IMR-90 (cell line): ENCODE measurements around the gene PIAS4. TPM values are rescaled to one million over a fixed set of nuclear protein-coding genes. Genes with fewer than 3 reads are reported as not detected.
A peak's percentile ranks its signal among the peaks of the same experiment; 100 is the strongest.

Experiments used
- microRNA-seq, 2 experiments: library from miRNA; stranded (forward) in 1 of 2; unstranded in 1 of 2; fragments of 10-50 nt in 1 of 2; fragments of <30 nt in 1 of 2; gene quantifications in 1 of 2; microRNA quantifications in 1 of 2; one replicate each; pipeline versions ENCODE3 to v1.1.0; 2013 to 2020; ENCODE audit not compliant: insufficient read depth in 1 of 2, insufficient read length in 1 of 2, unreplicated experiment in 1 of 2
- polyA plus RNA-seq, 3 experiments: library from polyadenylated mRNA; depleted of rRNA; stranded (reverse); fragments of >200 nt; gene quantifications; 2 replicates each; pipeline ENCODE4 v1.2.3, GENCODE V29; 2012; ENCODE audit warnings: low replicate concordance in 1 of 3
- small RNA-seq, 5 experiments: library from RNA; depleted of rRNA; stranded (forward); fragments of <200 nt; gene quantifications; one replicate each; pipeline ENCODE3, GENCODE V24; 2012
- total RNA-seq: library from RNA; depleted of rRNA; stranded (reverse); fragments of >200 nt; gene quantifications from 2 replicates; pipeline ENCODE4 v1.2.3, GENCODE V29; 2012; rRNA removed

The PIAS4 gene
- total and polyA plus RNA-seq, 2 of the 4 experiments (the other 2 are of a cell fraction), result 12.1 to 13.6 TPM

Small RNAs within 50 kb of the gene (microRNA-seq; reads per million reads assigned to microRNA genes)
- gene MIR637 (ENCODE audit: unreplicated experiment) (not detected), gene SNORD37 (ENCODE audit: insufficient read depth, insufficient read length) (14.5 reads per million, percentile 38 among the genes with 10 or more reads in this experiment)

Small RNAs within 50 kb of the gene (small RNA-seq; reads per million reads assigned to genes)
- gene SNORD37, result 11.0 to 53.0 (median 34.8) reads per million in 5 experiments

Other genes with a start within 250 kb of the PIAS4 start
- 8.6 and 9.5 TPM in 2 replicates for gene APBA3, start 246.0 kb upstream of the PIAS4 start, total RNA-seq
- gene APBA3, start 246.0 kb upstream of the PIAS4 start, polyA plus RNA-seq (2012; rRNA removed), result 18.4 and 21.0 TPM in 2 replicates
- 55.9 and 68.6 TPM in 2 replicates for gene MRPL54, start 245.1 kb upstream of the PIAS4 start, total RNA-seq
- gene MRPL54, start 245.1 kb upstream of the PIAS4 start, polyA plus RNA-seq (2012; rRNA removed), result 75.7 and 96.5 TPM in 2 replicates
- gene RAX2, start 235.5 kb upstream of the PIAS4 start, total RNA-seq, result not detected in 2 replicates
- gene RAX2, start 235.5 kb upstream of the PIAS4 start, polyA plus RNA-seq (2012; rRNA removed), result not detected in 2 replicates
- not detected in 2 replicates for gene MATK, start 221.4 kb upstream of the PIAS4 start, total RNA-seq
- gene MATK, start 221.4 kb upstream of the PIAS4 start, polyA plus RNA-seq (2012; rRNA removed), result not detected in 2 replicates
- 0.28 TPM in 1 of 2 replicates, not detected in the other for gene ZFR2, start 138.7 kb upstream of the PIAS4 start, total RNA-seq
- 0.10 and 0.19 TPM in 2 replicates for gene ZFR2, start 138.7 kb upstream of the PIAS4 start, polyA plus RNA-seq (2012; rRNA removed)
- gene ATCAY, start 127.1 kb upstream of the PIAS4 start, total RNA-seq, result 0.28 and 0.36 TPM in 2 replicates
- 0.19 and 0.31 TPM in 2 replicates for gene ATCAY, start 127.1 kb upstream of the PIAS4 start, polyA plus RNA-seq (2012; rRNA removed)
- not detected in 2 replicates for gene NMRK2, start 74.7 kb upstream of the PIAS4 start, total RNA-seq
- gene NMRK2, start 74.7 kb upstream of the PIAS4 start, polyA plus RNA-seq (2012; rRNA removed), result not detected in 2 replicates
- gene DAPK3, start 36.6 kb upstream of the PIAS4 start, total RNA-seq, result 128 and 145 TPM in 2 replicates
- 188 and 202 TPM in 2 replicates for gene DAPK3, start 36.6 kb upstream of the PIAS4 start, polyA plus RNA-seq (2012; rRNA removed)
- 1,727 and 2,161 TPM in 2 replicates for gene EEF2, start 22.3 kb upstream of the PIAS4 start, total RNA-seq
- 1,505 and 1,547 TPM in 2 replicates for gene EEF2, start 22.3 kb upstream of the PIAS4 start, polyA plus RNA-seq (2012; rRNA removed)
- gene ZBTB7A, start 59.2 kb downstream of the PIAS4 start, total RNA-seq, result 3.2 and 4.2 TPM in 2 replicates
- gene ZBTB7A, start 59.2 kb downstream of the PIAS4 start, polyA plus RNA-seq (2012; rRNA removed), result 10.3 and 14.7 TPM in 2 replicates
- 107 and 115 TPM in 2 replicates for gene MAP2K2, start 116.4 kb downstream of the PIAS4 start, total RNA-seq
- gene MAP2K2, start 116.4 kb downstream of the PIAS4 start, polyA plus RNA-seq (2012; rRNA removed), result 151 and 196 TPM in 2 replicates
- gene CREB3L3, start 145.9 kb downstream of the PIAS4 start, total RNA-seq, result not detected in 2 replicates
- not detected in 2 replicates for gene CREB3L3, start 145.9 kb downstream of the PIAS4 start, polyA plus RNA-seq (2012; rRNA removed)
- 3.9 and 6.1 TPM in 2 replicates for gene SIRT6, start 174.8 kb downstream of the PIAS4 start, total RNA-seq
- gene SIRT6, start 174.8 kb downstream of the PIAS4 start, polyA plus RNA-seq (2012; rRNA removed), result 25.3 and 31.6 TPM in 2 replicates
- 0.18 and 0.28 TPM in 2 replicates for gene ANKRD24, start 175.0 kb downstream of the PIAS4 start, total RNA-seq
- 0.21 and 0.29 TPM in 2 replicates for gene ANKRD24, start 175.0 kb downstream of the PIAS4 start, polyA plus RNA-seq (2012; rRNA removed)
- gene EBI3, start 221.8 kb downstream of the PIAS4 start, total RNA-seq, result 0.28 and 0.36 TPM in 2 replicates
- 2.7 and 3.0 TPM in 2 replicates for gene EBI3, start 221.8 kb downstream of the PIAS4 start, polyA plus RNA-seq (2012; rRNA removed)
- gene YJU2, start 239.3 kb downstream of the PIAS4 start, total RNA-seq, result 15.6 and 20.3 TPM in 2 replicates
- 18.8 and 18.9 TPM in 2 replicates for gene YJU2, start 239.3 kb downstream of the PIAS4 start, polyA plus RNA-seq (2012; rRNA removed)